A172 (cell line): ENCODE measurements around the gene E2F4. TPM values are rescaled to one million over a fixed set of nuclear protein-coding genes. Genes with fewer than 3 reads are reported as not detected.

Experiments used
- DNase-seq: peaks from one replicate; pipeline ENCODE4 v3.0.0-alpha.2; 2015; ENCODE audit warnings: low spot score
- total RNA-seq: library from RNA; depleted of rRNA; stranded (reverse); fragments of >200 nt; shearing (Covaris generic); gene quantifications from 2 replicates; pipeline ENCODE4 v1.2.3, GENCODE V29; 2014

Gene E2F4
- total RNA-seq, 1 experiment from 2014 or later = 115 TPM

- DNase-seq = no peak
These were observed 16.4 kb downstream of the E2F4 start for GRCh38 chr16:67208154-67208896.

- DNase-seq = no peak
These were observed 17.6 kb downstream of the E2F4 start for GRCh38 chr16:67209565-67209964.

GRCh38 chr16:67210069-67210937, 18.3 kb downstream of the E2F4 start:
- DNase-seq = no peak

- DNase-seq = no peak
These were observed 19.7 kb downstream of the E2F4 start for GRCh38 chr16:67211674-67212073.

GRCh38 chr16:67212766-67213165, 20.8 kb downstream of the E2F4 start:
- peak; percentile 55 for DNase-seq

GRCh38 chr16:67213197-67214019, 21.5 kb downstream of the E2F4 start:
- DNase-seq = no peak

GRCh38 chr16:67215706-67216105, 23.8 kb downstream of the E2F4 start:
- DNase-seq = no peak

GRCh38 chr16:67216612-67217490, 24.9 kb downstream of the E2F4 start:
- no peak for DNase-seq

GRCh38 chr16:67223992-67224391, 32.0 kb downstream of the E2F4 start:
- no peak for DNase-seq

- DNase-seq = no peak
These were observed 34.4 kb downstream of the E2F4 start for GRCh38 chr16:67226295-67226803.

- DNase-seq = peak; percentile 97
These were observed 35.0 kb downstream of the E2F4 start, which contains the start of gene TMEM208 for GRCh38 chr16:67226804-67227566. TMEM208 (plus strand) TSS chr16:67227130; CDS start chr16:67227219, 89 bp downstream.

GRCh38 chr16:67227567-67227921, 35.6 kb downstream of the E2F4 start:
- DNase-seq = no peak

- DNase-seq = no peak
These were observed 36.3 kb downstream of the E2F4 start for GRCh38 chr16:67228034-67228785.

- DNase-seq = no peak
These were observed 37.0 kb downstream of the E2F4 start for GRCh38 chr16:67228905-67229304.

- no peak for DNase-seq
These were observed 38.2 kb downstream of the E2F4 start for GRCh38 chr16:67229906-67230808.

GRCh38 chr16:67230809-67231660, 39.1 kb downstream of the E2F4 start:
- DNase-seq = no peak

- DNase-seq = no peak
These were observed 41.6 kb downstream of the E2F4 start for GRCh38 chr16:67233596-67233995.
